ENCODE results near the gene GDA.

DNA sequence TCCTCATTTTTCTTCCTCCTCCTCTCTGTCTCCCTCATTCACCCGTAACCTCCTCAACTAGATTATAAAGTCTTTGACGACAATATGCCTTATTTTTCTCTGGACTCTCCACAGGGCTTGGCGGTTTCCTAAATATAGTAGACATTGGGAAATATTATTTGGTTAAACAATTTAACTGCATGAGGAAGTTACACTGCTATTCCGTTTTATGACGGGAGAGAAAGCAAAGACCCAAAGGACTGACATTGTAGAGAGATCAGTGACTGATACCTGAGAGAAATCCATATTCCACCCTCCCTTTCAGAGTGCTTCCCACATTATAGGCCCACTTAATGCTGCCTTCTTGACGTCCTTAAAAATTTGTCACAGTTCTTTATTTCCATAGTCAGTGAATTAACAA lies 51.2 kb downstream of the GDA start:
- TF ChIP-seq, protein P1, sequence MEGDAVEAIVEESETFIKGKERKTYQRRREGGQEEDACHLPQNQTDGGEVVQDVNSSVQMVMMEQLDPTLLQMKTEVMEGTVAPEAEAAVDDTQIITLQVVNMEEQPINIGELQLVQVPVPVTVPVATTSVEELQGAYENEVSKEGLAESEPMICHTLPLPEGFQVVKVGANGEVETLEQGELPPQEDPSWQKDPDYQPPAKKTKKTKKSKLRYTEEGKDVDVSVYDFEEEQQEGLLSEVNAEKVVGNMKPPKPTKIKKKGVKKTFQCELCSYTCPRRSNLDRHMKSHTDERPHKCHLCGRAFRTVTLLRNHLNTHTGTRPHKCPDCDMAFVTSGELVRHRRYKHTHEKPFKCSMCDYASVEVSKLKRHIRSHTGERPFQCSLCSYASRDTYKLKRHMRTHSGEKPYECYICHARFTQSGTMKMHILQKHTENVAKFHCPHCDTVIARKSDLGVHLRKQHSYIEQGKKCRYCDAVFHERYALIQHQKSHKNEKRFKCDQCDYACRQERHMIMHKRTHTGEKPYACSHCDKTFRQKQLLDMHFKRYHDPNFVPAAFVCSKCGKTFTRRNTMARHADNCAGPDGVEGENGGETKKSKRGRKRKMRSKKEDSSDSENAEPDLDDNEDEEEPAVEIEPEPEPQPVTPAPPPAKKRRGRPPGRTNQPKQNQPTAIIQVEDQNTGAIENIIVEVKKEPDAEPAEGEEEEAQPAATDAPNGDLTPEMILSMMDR (IDR thresholded peaks at IDR 0.05; ENCODE audit: insufficient read depth, low read depth, low read length) = no peak
- TF ChIP-seq EZH2 (IDR thresholded peaks at IDR 0.05; ENCODE audit: insufficient read depth, low read length) = no peak
